HepG2 (cell line): Measurements from ENCODE around the gene BICDL1. TPM values are rescaled to one million over a fixed set of nuclear protein-coding genes. Genes with fewer than 3 reads are reported as not detected.

Source experiments
- ATAC-seq: fragments of 200-7000 bp; cut with Tn5 transposase; 3 replicates; pipeline ENCODE4 v1.9.1; 2020; ENCODE audit warnings: mild to moderate bottlenecking, moderate library complexity
- BruUV-seq: library from RNA; stranded (reverse); fragments of 400-500 nt; replicated peaks from 2 replicates; lab custom pipeline; 2021; lab: Mats Ljungman, UMichigan
- CTCF ChIA-PET: fragments of 300-600 bp; formaldehyde crosslinking; extraction: SDS; loops from one replicate; lab custom pipeline; 2021; ENCODE audit warnings: low total read pairs, inconsistent platforms, low intra/inter-chr PET ratio; lab: Yijun Ruan, JAX
- POLR2A ChIA-PET: fragments of 350-600 bp; sonication (Branson Sonifier 250); formaldehyde crosslinking; loops from one replicate; lab custom pipeline; 2020; ENCODE audit warnings: antibody characterized with exemption, inconsistent platforms; lab: Yijun Ruan, JAX
- DNase-seq: peaks from one replicate; pipeline ENCODE4 v3.0.0-alpha.2; 2015; ENCODE audit warnings: low spot score
- FAIRE-seq: peaks from 3 replicates; lab custom pipeline; 2011; peaks lifted over from hg19 to GRCh38; lab: Jason Lieb, UNC
- H2AFZ ChIP-seq: one replicate; pipeline ENCODE4 v1.6.1; 2011; ENCODE audit warnings: low read length, inconsistent platforms
- H3K27ac ChIP-seq: fragments of 300-600 bp; 3 replicates; pipeline ENCODE4 v1.8.0; 2011; ENCODE audit warnings: mixed run types, mild to moderate bottlenecking, mixed read lengths, low read length, inconsistent platforms; ENCODE audit not compliant: insufficient read depth; ENCODE audit errors: extremely low read length
- H3K27me3 ChIP-seq, 2 experiments: fragments of 200-600 bp in 1 of 2; 2 replicates in 1 of 2; 3 replicates in 1 of 2; pipeline versions ENCODE4 v1.6.0 to v1.8.0; 2011; ENCODE audit warnings: low read length in 2 of 2, mild to moderate bottlenecking in 2 of 2, moderate library complexity in 2 of 2, inconsistent platforms in 1 of 2; ENCODE audit not compliant: insufficient read depth in 2 of 2, control insufficient read depth in 1 of 2
- H3K36me3 ChIP-seq, 2 experiments: fragments of 200-600 bp in 1 of 2; replicated peaks in 1 of 2; 2 replicates in 1 of 2; 3 replicates in 1 of 2; pipeline versions ENCODE4 v1.5.1 to v1.8.0; 2011; ENCODE audit warnings: low read length in 2 of 2, inconsistent platforms in 1 of 2; ENCODE audit not compliant: insufficient read depth in 2 of 2, control insufficient read depth in 1 of 2
- H3K4me1 ChIP-seq: 2 replicates; pipeline ENCODE4 v1.5.1; 2012; ENCODE audit warnings: low read length, inconsistent platforms; ENCODE audit not compliant: insufficient read depth
- H3K4me2 ChIP-seq: 2 replicates; pipeline ENCODE4 v1.6.0; 2011; ENCODE audit warnings: low read depth, low read length, inconsistent platforms
- H3K4me3 ChIP-seq, 3 experiments: fragments of 200-600 bp in 1 of 3; sonication (generic), shearing (Covaris generic) in 1 of 3; replicated peaks in 1 of 3; 2 replicates each; pipeline ENCODE4 v1.5.1; 2011 to 2016; ENCODE audit warnings: low read length in 3 of 3, inconsistent platforms in 2 of 3, low read depth in 2 of 3, mild to moderate bottlenecking in 2 of 3, control low read depth in 1 of 3, mixed read lengths in 1 of 3; ENCODE audit not compliant: insufficient read depth in 1 of 3
- H3K79me2 ChIP-seq: one replicate; pipeline ENCODE4 v1.6.1; 2011; ENCODE audit warnings: low read length, inconsistent platforms; ENCODE audit not compliant: insufficient read depth
- H3K9ac ChIP-seq: 2 replicates; pipeline ENCODE4 v1.6.0; 2011; ENCODE audit warnings: mild to moderate bottlenecking, low read depth, low read length, inconsistent platforms; ENCODE audit not compliant: insufficient read depth
- H3K9me3 ChIP-seq: 2 replicates; pipeline ENCODE4 v1.5.1; 2012; ENCODE audit warnings: mild to moderate bottlenecking, low read length
- H4K20me1 ChIP-seq: 2 replicates; pipeline ENCODE4 v1.6.0; 2011; ENCODE audit warnings: inconsistent platforms, mild to moderate bottlenecking, low read length, moderate library complexity; ENCODE audit not compliant: insufficient read depth
- ASH2L ChIP-seq: fragments of 300-600, 200-600 bp; sonication (generic); IDR thresholded peaks from 2 replicates; pipeline ENCODE4 v1.7.0; 2017; ENCODE audit warnings: low read depth, mild to moderate bottlenecking, moderate library complexity, mixed read lengths, low read length; ENCODE audit not compliant: insufficient read length
- CHCHD3 ChIP-seq: sonication (generic); formaldehyde crosslinking; IDR thresholded peaks from 2 replicates; pipeline ENCODE4 v1.8.0; 2022; ENCODE audit warnings: mild to moderate bottlenecking, missing genetic modification reagents, moderate library complexity
- KLF9 ChIP-seq: IDR thresholded peaks from 2 replicates; pipeline ENCODE4 v1.6.1; 2016; ENCODE audit warnings: low read depth
- TCF12 ChIP-seq, 2 experiments: fragments of 450-650 bp in 1 of 2; sonication (generic) in 1 of 2; formaldehyde crosslinking in 1 of 2; IDR thresholded peaks; 2 replicates each; pipeline versions ENCODE4 v1.6.1 to v1.8.0; 2017 to 2022; ENCODE audit warnings: antibody characterized with exemption in 1 of 2, mild to moderate bottlenecking in 1 of 2, missing genetic modification reagents in 1 of 2, moderate library complexity in 1 of 2
- ZNF263 ChIP-seq: sonication (generic); formaldehyde crosslinking; IDR thresholded peaks from 2 replicates; pipeline ENCODE4 v1.4.0; 2020; ENCODE audit warnings: missing genetic modification reagents
- ZNF564 ChIP-seq: sonication (generic); formaldehyde crosslinking; IDR thresholded peaks from 2 replicates; pipeline ENCODE4 v1.8.1; 2023; ENCODE audit warnings: mild to moderate bottlenecking, missing genetic modification reagents
- ZNF644 ChIP-seq: IDR thresholded peaks from 2 replicates; pipeline ENCODE4 v1.6.1; 2016; ENCODE audit warnings: low read depth
- ZNF773 ChIP-seq: sonication (generic); formaldehyde crosslinking; IDR thresholded peaks from 2 replicates; pipeline ENCODE4 v1.4.0; 2020; ENCODE audit warnings: missing genetic modification reagents, borderline replicate concordance
- WGBS: methylation state at CpG from one replicate; pipeline ENCODE4 v1.1.6; 2017; ENCODE audit warnings: low lambda C conversion rate; 5-methylcytosine and 5-hydroxymethylcytosine counted together
- in situ Hi-C: cut with HindIII; loops from 2 replicates; pipeline ENCODE4 v1.10.0; 2017; ENCODE audit warnings: low pct_unique_long_range_greater_than_20kb; ENCODE audit not compliant: extremely low pct_ligation_motif_present
- intact Hi-C: fragments of 100-400 bp; cut with micrococcal nuclease; formaldehyde crosslinking; loops from one replicate; pipeline ENCODE4 v1.10.0; 2022; ENCODE audit not compliant: unreplicated experiment
- polyA plus RNA-seq, 8 experiments: library from polyadenylated mRNA; depleted of rRNA in 3 of 8; stranded (reverse) in 7 of 8; unstranded in 1 of 8; fragments of >200 nt; fragmentation: Illumina TruSeq in 4 of 8; extraction: Trizol in 4 of 8; gene quantifications; 2 replicates each; pipeline versions ENCODE4 v1.2.1 to v1.2.3, GENCODE V29; 2011 to 2016; ENCODE audit warnings: low read depth in 4 of 8, missing spikeins in 1 of 8, mixed read lengths in 1 of 8; ENCODE audit not compliant: insufficient read depth in 1 of 8
- total RNA-seq, 5 experiments: library from RNA; depleted of rRNA; stranded (reverse); fragments of >200 nt; fragmentation: Illumina TruSeq; extraction: Trizol; gene quantifications; 2 replicates each; pipeline ENCODE4 v1.2.3, GENCODE V29; 2016; ENCODE audit warnings: low read depth in 1 of 5
- TF ChIP-seq, protein P1 (sequence below), 2 experiments: sonication (generic) in 1 of 2; formaldehyde crosslinking in 1 of 2; IDR thresholded peaks; 2 replicates each; pipeline versions ENCODE4 v1.6.1 to v1.9.0; 2014 to 2022; ENCODE audit warnings: antibody characterized with exemption in 1 of 2, borderline replicate concordance in 1 of 2, inconsistent platforms in 1 of 2, low read depth in 1 of 2, missing genetic modification reagents in 1 of 2
- TF ChIP-seq, protein P2 (sequence below): sonication (generic); IDR thresholded peaks from 2 replicates; pipeline ENCODE4 v1.6.1; 2016; ENCODE audit warnings: low read depth, borderline replicate concordance
- TF ChIP-seq, protein P3 (sequence below): sonication (generic); formaldehyde crosslinking; IDR thresholded peaks from 2 replicates; pipeline ENCODE4 v1.5.0; 2020; ENCODE audit warnings: missing genetic modification reagents

Gene BICDL1
- total and polyA plus RNA-seq, 2 of the 13 experiments (the other 11 are each of a cell fraction or from before 2014, with no cell fraction given): 3.6 to 9.7 TPM

DNA sequence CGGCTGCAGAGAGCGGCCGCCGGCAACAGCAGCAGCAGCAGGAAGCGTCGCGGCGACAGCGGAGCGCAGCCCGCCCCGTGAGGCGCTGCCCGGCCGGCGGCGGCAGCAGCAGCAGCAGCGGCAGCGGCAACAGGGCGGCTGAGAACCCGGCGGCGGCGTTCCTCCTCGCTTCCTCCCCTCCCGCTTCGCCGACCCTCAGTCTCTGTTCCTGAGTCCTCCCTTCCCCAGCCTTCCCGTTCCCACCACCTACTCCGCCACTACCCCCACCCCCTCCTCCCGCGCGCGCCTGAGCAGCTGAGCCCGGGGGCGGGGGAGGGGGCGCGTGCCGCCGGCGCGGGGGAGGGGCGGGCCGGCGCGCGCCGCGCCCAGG lies 310 bp downstream of the BICDL1 start:
- DNase-seq (no peak), ATAC-seq (peak; percentile 53), FAIRE-seq (no peak)
- Histone ChIP-seq H3K9ac (no peak overlapping the region), H3K4me3 (peak overlapping the region; percentile 64 to 79 (median 72)), H3K27me3 (peaks cover 0 to 20% of the 10 kb centered on the region in 2 experiments; a peak in 4 of 5 replicates), H3K79me2 (no peaks in the 10 kb centered on the region), H3K4me1 (peaks cover 37% of the 10 kb centered on the region), H3K36me3 (no peaks in the 10 kb centered on the region), H2AFZ (no peak overlapping the region), H3K9me3 (no peaks in the 10 kb centered on the region), H3K4me2 (peak overlapping the region; percentile 68), H4K20me1 (no peaks in the 10 kb centered on the region), H3K27ac (peak overlapping the region; percentile 46)
- CTCF ChIA-PET: no interaction called here
- TF ChIP-seq ZNF564: peak; percentile 3; the same call in 1 of the 2 replicates
- TF ChIP-seq ZNF263: 0 out of 2 replicates have a peak, but pooled peaks have one; percentile 32
- no peak for TF ChIP-seq KLF9
- no peak for TF ChIP-seq TCF12 (IDR thresholded peaks at IDR 0.05)
- no peak for TF ChIP-seq TCF12 (CRISPR knock-in tag; IDR thresholded peaks at IDR 0.05)
- TF ChIP-seq ASH2L: peak; percentile 36
- TF ChIP-seq, protein P1, sequence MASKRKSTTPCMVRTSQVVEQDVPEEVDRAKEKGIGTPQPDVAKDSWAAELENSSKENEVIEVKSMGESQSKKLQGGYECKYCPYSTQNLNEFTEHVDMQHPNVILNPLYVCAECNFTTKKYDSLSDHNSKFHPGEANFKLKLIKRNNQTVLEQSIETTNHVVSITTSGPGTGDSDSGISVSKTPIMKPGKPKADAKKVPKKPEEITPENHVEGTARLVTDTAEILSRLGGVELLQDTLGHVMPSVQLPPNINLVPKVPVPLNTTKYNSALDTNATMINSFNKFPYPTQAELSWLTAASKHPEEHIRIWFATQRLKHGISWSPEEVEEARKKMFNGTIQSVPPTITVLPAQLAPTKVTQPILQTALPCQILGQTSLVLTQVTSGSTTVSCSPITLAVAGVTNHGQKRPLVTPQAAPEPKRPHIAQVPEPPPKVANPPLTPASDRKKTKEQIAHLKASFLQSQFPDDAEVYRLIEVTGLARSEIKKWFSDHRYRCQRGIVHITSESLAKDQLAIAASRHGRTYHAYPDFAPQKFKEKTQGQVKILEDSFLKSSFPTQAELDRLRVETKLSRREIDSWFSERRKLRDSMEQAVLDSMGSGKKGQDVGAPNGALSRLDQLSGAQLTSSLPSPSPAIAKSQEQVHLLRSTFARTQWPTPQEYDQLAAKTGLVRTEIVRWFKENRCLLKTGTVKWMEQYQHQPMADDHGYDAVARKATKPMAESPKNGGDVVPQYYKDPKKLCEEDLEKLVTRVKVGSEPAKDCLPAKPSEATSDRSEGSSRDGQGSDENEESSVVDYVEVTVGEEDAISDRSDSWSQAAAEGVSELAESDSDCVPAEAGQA (IDR thresholded peaks at IDR 0.05; ENCODE audit: low read depth): no peak
- TF ChIP-seq, protein P1 (CRISPR knock-in tag; IDR thresholded peaks at IDR 0.05; ENCODE audit: borderline replicate concordance): peak; percentile 19; the same call in 1 of the 2 replicates
- TF ChIP-seq, protein P2, sequence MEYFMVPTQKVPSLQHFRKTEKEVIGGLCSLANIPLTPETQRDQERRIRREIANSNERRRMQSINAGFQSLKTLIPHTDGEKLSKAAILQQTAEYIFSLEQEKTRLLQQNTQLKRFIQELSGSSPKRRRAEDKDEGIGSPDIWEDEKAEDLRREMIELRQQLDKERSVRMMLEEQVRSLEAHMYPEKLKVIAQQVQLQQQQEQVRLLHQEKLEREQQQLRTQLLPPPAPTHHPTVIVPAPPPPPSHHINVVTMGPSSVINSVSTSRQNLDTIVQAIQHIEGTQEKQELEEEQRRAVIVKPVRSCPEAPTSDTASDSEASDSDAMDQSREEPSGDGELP: peak; percentile 35; the same call in 1 of the 2 replicates
- TF ChIP-seq, protein P3, sequence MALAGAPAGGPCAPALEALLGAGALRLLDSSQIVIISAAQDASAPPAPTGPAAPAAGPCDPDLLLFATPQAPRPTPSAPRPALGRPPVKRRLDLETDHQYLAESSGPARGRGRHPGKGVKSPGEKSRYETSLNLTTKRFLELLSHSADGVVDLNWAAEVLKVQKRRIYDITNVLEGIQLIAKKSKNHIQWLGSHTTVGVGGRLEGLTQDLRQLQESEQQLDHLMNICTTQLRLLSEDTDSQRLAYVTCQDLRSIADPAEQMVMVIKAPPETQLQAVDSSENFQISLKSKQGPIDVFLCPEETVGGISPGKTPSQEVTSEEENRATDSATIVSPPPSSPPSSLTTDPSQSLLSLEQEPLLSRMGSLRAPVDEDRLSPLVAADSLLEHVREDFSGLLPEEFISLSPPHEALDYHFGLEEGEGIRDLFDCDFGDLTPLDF (CRISPR knock-in tag): peak; percentile 44; the same call in 1 of the 2 replicates
- TF ChIP-seq CHCHD3: peak; percentile 9; the same call in 1 of the 2 replicates
- TF ChIP-seq ZNF773 (CRISPR knock-in tag): peak; percentile 34; the same call in 1 of the 2 replicates
- no peak for TF ChIP-seq ZNF644 (CRISPR knock-in tag)
- POLR2A ChIA-PET: interaction anchor here (0.8 to 2.2 kb wide), 3 partner anchors 10 to 507 kb away, joined by 3 to 10 read pairs (median 3); partner anchors contain the start of gene RPLP0
- intact Hi-C loops: loop anchor here (2.0 kb wide), 1 partner anchor 97 kb away; no protein-coding TSS in a partner anchor
- BruUV-seq: no TSS peak
- 0% methylated on average over 1 of the region's 49 CpGs for WGBS
- in situ Hi-C loops: no loop called here
